Stimulated activated CD8-positive, alpha-beta memory T cell treated with anti-CD3 and anti-CD28 coated beads, Interleukin-15, amount 100 ng/mL, for 24 hours (primary cell): ENCODE results near the gene VSNL1.
"Not testable (repeated sequence)": the region's sequence is repeated elsewhere in the genome, so short reads cannot be mapped to it uniquely, and the experiment has no call there.

Source experiments
- DNase-seq: peaks from one replicate; pipeline ENCODE4 v3.0.0-alpha.2; 2020; ENCODE audit warnings: low read depth

VSNL1 gene

DNA sequence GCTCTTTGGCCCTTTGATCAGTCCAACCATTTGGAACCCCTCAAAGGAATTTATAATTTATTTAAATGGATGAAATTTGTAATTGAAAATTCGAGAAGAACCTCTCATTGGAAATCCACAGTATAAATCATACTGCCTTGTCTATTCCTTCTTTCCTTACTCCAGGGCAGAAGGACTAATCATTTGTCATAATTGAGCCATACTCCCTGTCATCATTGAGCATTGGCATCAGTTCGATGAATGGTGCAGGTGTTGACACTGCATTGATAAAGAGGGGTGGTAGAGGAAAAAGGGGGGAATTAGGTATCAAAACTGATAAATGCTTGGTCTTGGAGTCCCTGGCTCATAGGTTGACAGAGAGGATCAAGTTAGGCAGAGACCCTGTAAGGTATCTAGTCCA is 2.0 kb downstream of the VSNL1 start:
- DNase-seq: no peak

DNA sequence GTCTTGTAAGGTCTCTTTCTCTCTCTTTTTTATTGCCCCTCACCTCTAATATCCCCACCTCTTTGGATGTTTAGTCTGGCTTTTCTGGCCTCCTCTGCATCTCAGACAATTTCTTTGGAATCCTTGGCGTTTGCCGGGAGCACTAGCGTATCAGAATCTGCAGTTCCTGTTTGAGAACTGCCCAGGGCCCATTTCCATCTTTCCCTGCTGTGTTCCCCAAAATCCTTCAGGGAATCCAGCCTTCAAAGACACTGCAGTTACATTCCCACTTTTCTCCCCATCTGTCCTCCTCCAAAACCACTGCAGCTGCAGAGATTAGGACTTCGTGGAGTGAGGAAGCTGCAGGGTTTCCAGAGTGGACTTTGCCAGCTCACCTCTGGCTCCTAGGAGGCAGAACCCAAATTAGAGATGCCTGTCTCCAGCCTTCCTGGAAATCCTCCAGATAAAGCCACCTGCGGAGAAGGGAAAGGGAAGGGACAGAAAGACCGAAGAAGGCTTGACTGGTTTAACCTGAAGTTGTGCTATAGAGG is 2.7 kb downstream of the VSNL1 start:
- DNase-seq: no peak

DNA sequence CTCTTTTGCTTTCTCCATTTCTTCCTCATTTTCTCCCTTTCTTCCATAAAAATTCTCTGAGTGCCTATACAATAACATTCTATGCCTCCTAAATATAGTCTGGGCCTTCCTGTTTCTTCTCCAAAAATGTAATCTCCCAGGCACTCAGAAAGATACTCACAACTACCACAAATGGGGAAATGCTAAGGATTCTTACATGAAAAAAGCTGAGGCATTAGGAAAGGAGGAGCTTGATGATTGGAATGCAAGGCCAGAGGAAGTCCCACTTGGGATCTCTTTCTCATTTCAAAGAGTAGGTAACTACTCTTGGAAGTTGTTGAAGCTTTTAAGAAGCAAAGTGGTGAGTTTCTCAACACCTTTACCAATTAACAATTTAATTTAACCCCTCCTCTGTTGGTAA is 3.4 kb downstream of the VSNL1 start:
- no peak for DNase-seq

DNA sequence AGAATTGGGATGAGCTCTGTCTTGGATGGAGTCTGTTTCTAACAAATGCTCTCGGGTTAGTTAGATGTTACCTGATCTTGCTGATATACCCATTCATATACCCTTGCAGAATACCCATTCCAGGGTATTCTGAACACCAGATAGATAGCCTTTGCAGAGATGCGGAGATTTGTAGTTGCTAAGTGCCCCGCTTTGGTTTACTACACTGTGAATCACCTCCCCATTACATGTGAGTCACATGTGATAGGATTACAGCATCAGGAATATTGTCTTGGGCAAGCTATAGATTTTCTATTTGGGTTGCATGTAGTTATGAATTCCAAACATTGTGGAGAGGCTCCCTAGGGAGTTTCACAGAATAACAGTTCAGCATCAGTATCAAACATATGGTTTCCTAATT is 3.8 kb downstream of the VSNL1 start:
- no peak for DNase-seq

DNA sequence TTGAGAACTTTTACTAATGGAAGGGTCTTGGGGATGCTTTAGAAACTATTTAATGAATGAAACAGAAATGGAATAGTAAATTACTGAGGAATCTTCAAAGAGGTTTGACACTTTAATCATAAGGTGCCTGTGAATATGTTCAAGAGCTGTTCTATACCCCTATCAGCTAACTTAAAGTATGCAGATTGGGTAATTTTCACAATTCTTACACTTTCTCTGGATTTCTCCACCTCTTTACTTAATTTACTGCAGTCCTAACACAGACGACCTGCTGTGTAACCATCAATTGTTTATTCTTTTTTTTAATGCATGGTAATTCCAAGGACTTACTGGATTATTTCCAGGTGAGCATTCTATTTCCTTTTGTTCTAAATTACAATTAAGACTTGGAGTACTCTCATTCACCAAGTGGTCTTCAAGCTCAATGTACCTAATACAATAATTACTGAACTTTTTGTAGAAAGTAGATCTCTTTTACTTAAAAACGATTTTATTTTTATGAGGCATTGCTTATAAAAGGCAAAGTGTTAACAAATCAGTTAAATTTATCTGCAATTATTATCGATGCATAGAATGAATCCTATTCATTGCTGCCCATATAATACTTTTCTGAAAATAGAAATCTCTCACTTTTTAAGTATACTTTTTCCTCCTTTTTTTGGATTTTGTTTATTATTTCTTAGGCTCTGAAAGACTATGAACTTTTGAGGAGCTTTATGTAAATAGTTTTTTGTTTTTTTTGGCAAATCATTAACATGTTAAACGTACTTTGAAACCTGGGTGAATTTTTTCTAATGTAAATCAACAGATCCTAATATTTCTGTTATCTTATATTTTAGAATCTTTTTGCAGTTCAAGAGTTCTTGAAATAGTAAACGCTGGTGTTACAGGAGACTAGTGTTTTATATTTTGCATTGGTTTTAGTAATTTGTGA is 5.5 kb downstream of the VSNL1 start:
- DNase-seq: no peak

DNA sequence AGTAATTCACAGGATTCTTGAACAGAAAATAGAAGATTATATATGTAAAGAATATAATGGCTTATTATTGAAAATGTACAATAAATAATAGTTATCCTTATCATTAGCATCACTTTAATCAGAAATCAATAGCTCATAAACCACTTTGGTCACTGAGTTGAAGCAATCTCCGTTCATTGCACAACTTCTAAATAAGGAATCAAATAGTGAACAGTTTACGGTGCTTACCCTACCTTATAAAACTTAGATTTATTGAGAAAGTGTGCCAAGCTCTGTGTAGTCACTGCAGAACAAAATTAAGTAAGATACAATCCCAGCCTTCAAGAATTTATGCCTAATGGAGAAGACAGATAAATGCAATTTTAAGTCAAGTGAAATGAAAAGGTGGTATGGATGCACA is 6.7 kb downstream of the VSNL1 start:
- DNase-seq: no peak

DNA sequence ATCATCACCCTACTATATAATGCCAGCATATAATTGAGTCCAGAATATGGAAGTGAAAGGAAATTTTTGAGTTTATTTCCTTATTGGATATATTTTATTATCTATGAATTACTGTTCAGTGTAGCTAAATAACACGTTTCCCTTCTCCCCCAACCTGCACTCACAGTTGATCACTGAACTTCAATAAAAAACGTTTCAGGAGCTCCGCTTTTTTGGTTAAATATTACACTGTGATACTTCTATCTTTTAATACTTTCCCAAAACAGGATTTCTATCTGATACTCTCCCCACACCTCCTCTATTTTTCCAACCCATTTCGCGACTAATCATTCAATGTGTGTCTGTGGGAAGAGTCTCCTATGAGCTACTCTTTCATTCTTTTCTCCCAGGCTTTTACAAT is 7.2 kb downstream of the VSNL1 start:
- no peak for DNase-seq

DNA sequence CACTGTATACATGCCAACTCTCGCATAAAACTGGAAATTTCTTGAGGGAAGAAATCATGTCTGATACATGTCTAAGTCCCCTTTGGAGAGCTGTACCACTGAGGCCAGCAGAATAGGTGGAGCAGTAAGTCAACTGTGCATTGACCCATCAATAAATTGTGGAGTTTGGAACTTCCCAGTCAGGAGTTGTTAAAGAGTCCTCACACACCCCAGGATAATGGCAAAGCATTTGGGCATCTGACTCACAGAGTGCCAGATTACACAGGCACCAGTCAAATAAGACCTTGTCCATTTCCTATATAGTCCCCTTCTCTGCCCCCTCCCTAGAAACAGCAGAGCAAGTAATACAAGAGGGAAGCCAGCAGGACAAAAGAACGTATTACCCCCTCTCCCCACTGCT is 10.4 kb downstream of the VSNL1 start:
- DNase-seq: no peak

DNA sequence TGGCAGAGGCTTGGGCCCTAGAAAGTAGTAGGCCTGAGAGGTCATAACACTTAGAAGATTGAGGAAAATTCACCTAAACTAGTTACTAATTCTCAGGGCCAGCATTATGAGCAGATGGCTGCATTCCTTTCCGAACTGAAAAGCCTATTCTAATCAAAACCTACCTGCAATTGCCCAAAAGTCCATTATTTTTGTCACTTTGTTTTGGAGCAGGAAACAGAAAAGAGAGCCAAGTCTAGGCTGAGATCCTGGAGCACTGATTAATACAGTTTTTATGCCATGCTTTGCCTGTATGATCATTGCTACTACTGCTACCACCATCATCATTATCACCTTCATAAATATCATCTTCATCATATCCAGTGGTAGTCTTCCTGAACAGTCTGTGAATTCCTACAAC is 14.7 kb downstream of the VSNL1 start:
- DNase-seq: no peak

DNA sequence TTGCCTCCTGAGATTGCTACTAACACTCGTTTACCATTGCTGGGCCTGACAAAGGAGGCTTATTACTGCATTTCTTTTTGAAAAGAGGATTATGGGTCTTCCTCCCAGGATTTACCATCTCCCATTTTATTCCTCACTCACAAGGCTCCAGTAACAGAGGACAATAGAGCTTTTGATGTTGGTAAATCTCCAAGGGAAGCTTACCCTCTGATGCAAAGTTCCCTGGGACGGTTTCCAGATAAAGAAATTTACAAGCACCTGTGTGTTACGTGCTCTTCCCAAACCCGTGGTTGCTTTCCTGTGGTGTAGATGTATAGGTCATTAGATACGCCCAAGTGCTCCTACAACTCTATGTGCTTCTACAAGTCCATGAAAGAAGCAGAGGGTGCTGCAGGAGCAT is 17.1 kb downstream of the VSNL1 start:
- DNase-seq: no peak

DNA sequence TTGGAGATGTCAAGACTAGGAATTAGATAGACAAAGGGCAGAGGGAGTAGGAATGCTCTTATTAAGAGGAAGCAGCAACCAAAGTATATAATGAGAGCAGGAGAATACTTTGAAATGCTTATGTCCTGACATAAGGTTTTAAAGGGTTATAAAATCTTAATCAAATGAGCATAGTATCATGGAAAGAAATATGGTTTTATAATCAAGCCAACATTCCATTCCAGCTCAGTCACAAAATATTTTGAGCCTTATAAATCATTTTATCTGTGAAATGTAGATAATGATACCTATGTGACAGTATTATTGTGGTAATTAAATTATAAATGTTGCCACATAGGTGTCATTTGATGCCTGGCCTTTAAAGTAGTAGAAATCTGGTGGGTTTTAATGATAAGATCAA is 17.6 kb downstream of the VSNL1 start:
- no peak for DNase-seq

DNA sequence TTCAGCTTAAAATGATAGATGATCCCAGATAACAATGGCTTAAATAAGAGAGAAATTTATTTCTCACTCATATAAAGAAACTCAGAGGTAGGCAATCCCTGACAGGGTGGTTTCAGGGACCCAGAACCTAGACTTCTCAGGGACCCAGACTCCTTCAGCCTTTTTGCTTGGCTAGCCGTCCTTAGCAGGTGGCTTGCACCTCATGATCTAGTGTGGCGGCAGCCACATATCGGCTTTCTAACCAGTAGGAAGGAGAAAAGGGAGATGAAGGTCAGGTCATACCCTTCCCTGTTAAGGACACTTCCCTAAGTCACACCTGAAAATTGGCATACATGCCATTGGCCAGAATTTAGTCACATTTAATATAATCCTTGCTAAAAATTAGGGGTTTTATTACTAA is 18.4 kb downstream of the VSNL1 start:
- no peak for DNase-seq

DNA sequence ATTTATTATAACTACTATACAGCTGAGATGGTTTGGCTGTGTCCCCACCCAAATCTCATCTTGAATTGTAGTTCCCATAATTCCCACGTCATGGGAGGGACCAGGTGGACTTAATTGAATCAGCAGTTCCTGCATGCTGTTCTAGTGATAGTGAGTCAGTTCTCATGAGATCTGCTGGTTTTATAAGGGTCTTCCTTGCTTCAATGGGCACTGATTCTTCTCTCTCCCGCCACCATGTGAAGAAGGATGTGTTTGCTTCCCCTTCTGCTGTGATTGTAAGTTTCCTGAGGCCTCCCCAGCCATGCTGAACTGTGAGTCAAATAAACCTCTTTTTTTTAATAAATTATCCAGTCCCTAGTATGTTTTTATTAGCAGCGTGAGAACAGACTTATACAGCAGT is 25.2 kb downstream of the VSNL1 start:
- DNase-seq: not testable (repeated sequence)

DNA sequence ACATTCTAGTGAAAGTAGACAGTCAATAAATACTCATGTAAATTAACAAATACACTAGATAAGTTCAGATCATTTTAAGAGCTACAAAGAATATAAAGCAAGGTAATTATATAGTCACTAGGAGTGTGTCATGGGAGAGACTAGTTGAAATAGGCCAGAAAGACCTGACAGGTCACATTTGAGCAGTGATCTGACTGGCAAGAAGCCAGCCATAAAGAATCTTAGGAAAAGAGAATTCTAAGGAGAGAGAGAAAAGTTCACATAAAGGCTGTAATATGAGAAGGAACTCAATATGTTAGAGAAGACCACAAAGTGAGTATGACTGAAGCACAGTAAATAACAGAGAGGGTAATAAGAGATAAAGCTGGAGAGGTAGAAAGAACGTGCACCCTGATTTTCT is 31.2 kb downstream of the VSNL1 start:
- no peak for DNase-seq

DNA sequence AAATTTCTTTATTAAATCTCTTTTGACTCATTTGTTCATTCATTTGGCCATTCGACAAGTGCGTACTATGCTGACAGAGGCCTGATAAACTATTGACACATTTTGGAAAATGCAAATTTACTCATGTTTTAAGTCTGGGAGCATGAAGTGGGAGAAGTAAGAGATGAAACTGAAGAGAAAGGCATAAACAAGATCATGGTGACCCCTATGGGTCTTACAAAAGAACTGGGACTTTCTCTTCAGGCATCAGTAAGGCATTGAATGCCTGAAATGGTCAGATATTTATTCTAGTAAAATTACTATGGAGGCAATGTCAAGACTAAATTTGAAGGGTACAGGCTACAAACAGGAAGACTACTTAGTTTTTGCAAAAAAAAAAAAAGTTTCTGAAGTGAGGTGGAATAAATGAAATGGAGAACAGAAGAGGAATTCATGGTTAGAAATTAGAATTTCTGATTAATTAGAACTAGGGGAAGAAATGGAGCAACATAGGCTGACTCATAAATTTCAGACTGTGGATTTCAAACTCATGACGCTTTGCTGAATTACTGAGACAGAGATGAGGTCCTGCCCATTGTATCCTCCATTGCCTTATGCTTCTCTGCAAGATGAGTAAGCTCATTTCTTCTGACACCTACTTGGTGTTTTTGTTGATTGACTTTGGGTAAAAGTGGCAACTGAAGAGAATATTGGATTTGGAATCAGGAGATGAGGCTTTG is 32.7 kb downstream of the VSNL1 start:
- DNase-seq: no peak

DNA sequence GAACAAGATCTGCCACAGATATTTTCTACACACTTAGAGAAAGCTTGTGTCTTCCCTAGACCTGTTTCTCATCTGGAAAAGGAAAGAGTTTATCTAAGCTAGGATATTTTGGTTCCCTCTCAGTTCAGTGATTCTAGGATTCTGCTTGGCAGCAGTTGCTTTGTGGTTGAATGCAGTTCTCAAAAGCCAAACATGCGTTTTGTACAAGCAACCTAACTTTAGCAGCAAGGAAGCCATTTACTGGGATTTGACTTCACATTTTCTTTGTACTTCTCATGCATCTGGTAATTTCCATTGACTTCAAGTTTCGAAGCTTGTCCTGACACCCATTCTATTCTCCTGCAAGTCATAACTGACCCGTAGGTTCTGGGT is 33.3 kb downstream of the VSNL1 start:
- no peak for DNase-seq

DNA sequence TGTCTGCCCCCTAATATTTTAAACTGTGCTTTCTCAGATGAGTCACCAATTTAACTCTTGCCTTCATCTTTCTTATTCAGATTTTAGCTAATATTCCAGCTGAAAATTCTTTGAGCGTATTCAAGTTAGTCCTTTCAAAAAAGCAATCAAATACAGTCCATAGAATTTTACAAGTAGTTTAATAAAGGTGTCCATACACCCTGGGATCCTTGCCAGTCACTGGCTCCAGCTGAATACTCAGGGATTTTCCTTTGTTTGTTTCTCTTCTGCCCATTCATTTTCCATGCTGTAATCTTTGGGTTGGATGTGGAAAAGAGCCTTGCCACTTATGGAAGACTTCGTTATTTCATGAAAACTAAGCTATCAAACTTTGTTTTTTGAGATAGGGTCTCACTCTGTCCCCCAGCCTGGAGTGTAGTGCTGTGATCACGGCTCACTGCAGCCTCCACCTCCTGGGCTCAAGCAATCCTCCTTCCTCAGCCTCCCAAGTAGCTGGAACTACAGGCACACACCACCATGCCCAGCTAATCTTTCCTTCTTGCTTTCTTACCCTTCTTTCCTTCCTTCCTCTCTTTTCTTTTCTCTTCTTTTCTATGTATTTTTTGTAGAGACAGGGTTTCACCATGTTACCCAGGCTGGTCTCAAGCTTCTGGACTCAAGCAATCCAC is 34.0 kb downstream of the VSNL1 start:
- DNase-seq: no peak

DNA sequence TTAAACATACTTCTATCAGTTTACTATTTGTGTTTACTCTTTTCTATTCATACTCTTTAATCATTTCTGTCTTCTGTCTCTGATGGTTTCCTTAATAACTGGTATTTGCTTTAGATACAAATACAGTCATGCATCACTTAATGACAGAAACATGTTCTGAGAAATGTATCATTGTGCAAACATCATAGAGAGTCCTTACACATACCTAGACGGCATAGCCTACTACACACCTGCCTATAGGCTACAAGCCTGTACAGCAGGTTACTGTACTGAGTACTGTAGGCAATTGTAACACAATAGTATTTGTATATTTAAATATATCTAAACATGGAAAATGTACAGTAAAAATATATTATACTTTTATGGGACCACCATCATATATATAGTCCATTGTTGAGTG is 36.3 kb downstream of the VSNL1 start:
- no peak for DNase-seq

DNA sequence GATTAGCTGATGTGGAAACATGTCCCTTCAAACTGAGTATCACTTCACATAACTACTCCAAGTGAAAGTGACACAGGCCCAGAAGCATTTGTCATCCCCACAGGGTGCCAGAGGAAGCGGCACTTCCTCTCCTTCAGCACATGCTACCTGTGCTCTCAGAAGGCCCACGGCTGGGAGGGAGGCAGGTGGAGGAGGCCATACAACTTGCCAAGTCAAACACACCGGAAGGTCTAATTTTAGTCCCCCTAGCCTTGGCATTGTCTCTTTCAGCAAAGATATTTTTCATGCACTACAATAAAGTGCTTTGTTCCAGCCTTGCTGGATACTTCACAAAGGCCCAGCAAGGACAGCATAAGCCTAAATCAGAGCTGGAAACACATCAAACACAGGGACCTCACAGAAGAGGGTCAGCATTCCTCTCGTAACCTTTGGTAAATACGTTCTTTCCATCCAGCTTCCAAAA is 38.0 kb downstream of the VSNL1 start:
- no peak for DNase-seq

DNA sequence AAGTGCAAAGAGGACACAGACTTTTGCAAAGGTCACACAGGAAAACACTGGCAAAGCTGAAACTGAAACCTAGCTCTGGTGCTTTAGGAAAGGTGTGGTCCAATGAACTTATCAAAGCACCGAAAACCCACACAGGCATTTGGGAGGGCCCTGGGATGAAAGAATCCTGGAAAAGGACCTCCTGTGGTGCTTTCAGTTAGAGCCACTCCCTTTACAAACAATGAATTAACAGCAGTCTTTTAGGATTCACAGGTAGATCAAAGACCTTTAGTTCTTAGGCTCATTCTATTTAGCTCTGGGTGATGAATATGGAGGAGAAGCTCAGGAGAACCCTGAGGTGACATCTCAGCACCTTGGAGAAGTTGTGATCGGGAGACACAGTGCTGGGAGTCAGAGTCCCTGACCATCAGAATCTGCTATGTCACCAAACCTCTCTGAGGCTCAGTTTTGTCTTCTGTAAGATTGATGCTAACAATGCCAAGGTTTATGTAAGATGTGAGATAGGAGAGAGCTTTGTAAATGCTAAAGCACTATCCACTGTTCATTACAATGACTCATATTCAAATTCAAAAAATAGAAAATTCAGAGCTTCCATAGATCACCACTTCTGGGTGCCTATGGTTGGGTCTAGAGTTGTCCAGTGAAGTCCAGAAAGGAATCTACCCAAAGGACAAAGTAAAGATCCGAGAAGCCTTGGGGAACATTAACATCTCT is 39.3 kb downstream of the VSNL1 start:
- no peak for DNase-seq

DNA sequence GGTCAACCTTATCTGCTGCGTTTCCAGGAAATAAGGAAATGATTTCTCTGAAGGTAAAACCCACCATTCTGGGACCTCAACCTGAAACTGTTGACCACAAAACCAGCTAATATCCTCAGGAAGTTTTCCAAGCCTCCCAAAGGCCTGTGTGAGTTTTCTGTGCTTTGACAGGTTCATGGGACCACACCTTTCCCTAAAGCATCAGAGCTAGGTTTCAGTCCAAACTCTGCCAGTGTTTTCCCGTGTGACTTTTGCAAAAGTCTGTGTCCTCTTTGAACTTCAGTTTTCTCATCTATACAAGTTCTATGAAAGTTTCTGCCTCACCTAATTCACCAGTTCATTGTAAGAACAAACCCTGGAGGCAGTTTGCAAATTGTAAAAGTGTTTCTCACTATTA is 39.8 kb downstream of the VSNL1 start:
- DNase-seq: no peak

DNA sequence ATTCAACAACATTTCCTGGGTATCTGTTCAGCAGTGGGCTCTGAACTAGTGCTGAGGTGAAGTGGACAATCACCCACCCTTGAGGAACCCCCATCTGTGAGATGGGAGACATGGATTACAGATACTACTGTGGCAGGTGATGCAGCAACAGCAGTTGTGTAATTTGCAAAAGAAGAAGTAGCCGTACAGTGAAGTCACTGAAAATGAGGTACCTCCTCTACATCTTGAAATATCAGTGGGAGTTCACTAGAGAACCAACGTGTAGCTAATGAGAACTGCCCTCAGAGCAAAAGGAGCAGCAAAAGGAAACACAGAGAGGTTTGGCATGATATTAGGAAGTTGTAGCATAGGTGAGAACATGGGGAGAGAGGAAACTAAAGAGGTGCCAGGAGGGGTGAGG is 41.3 kb downstream of the VSNL1 start:
- no peak for DNase-seq
